B cell (primary cell): ENCODE data around the gene NKX6-2. TPM values are rescaled to one million over a fixed set of nuclear protein-coding genes. Genes with fewer than 3 reads are reported as not detected.

Experiments used
- ATAC-seq: fragments of 200-7000 bp; cut with Tn5 transposase; one replicate; pipeline ENCODE4 v1.10.0; 2021; ENCODE audit warnings: low read depth, mild to moderate bottlenecking, moderate number of reproducible peaks, moderate library complexity
- CTCF ChIA-PET: fragments of 350-600 bp; sonication (Branson Sonifier 250); formaldehyde crosslinking; loops from one replicate; lab custom pipeline; 2021; ENCODE audit warnings: antibody characterized with exemption, inconsistent platforms; lab: Charles Lee
- POLR2A ChIA-PET: fragments of 350-600 bp; sonication (Branson Sonifier 250); formaldehyde crosslinking; loops from one replicate; lab custom pipeline; 2021; ENCODE audit warnings: antibody characterized with exemption; lab: Charles Lee
- DNase-seq: peaks from one replicate; pipeline ENCODE4 v3.0.0; 2013
- H2AFZ ChIP-seq: 2 replicates; pipeline ENCODE4 v1.6.1; 2012; ENCODE audit warnings: mild to moderate bottlenecking, low read depth, low read length; ENCODE audit not compliant: insufficient read depth, poor library complexity, severe bottlenecking
- H3K27ac ChIP-seq, 2 donors: 1 replicate in 1 of 2; 2 replicates in 1 of 2; pipeline ENCODE4 v1.5.1; 2012 to 2013; ENCODE audit warnings: low read length in 2 of 2, mild to moderate bottlenecking in 2 of 2, moderate library complexity in 1 of 2
- H3K27me3 ChIP-seq, 4 experiments: fragments of 200-600 bp in 1 of 4; sonication (generic) in 1 of 4; replicated peaks in 1 of 4; 1 replicate in 2 of 4; 2 replicates in 2 of 4; pipeline versions ENCODE4 v1.6.1 to v1.7.0; 2013 to 2016; ENCODE audit warnings: low read length in 3 of 4, mild to moderate bottlenecking in 2 of 4, mixed read lengths in 1 of 4, moderate library complexity in 1 of 4; ENCODE audit not compliant: insufficient read depth in 4 of 4, control insufficient read depth in 3 of 4; ENCODE audit errors: control extremely low read depth in 1 of 4
- H3K36me3 ChIP-seq, 2 experiments: replicated peaks in 1 of 2; 1 replicate in 1 of 2; 2 replicates in 1 of 2; pipeline versions ENCODE4 v1.6.1 to v1.7.1; 2013; ENCODE audit warnings: low read length in 1 of 2; ENCODE audit not compliant: insufficient read depth in 2 of 2, control insufficient read depth in 1 of 2; ENCODE audit errors: control extremely low read depth in 1 of 2, extremely low read depth in 1 of 2
- H3K4me1 ChIP-seq, 2 donors: fragments of 200-600 bp in 1 of 2; sonication (generic) in 1 of 2; 1 replicate in 1 of 2; 2 replicates in 1 of 2; pipeline versions ENCODE4 v1.5.1 to v1.6.1; 2013 to 2017; ENCODE audit warnings: low read length in 2 of 2; ENCODE audit not compliant: control insufficient read depth in 2 of 2, insufficient read depth in 2 of 2
- H3K4me2 ChIP-seq: replicated peaks from 2 replicates; pipeline ENCODE3; 2012; ENCODE audit warnings: mild to moderate bottlenecking, low read depth, low read length; ENCODE audit not compliant: poor library complexity, severe bottlenecking
- H3K4me3 ChIP-seq, 5 experiments: fragments of 200-600 bp in 1 of 5; sonication (generic) in 1 of 5; 1 replicate in 3 of 5; 2 replicates in 2 of 5; pipeline versions ENCODE4 v1.5.1 to v1.7.0; 2011 to 2016; ENCODE audit warnings: low read length in 4 of 5, mild to moderate bottlenecking in 4 of 5, low read depth in 2 of 5, control low read depth in 1 of 5, moderate library complexity in 1 of 5; ENCODE audit not compliant: insufficient read depth in 1 of 5; ENCODE audit errors: control extremely low read depth in 1 of 5, extremely low read depth in 1 of 5
- H3K79me2 ChIP-seq: fragments of 200-600 bp; sonication (generic); one replicate; pipeline ENCODE4 v1.6.0; 2016; ENCODE audit warnings: low read length; ENCODE audit not compliant: control insufficient read depth, insufficient read depth
- H3K9ac ChIP-seq: fragments of 200-600 bp; sonication (generic); 2 replicates; pipeline ENCODE4 v1.6.1; 2017; ENCODE audit warnings: mild to moderate bottlenecking, low read length, moderate library complexity
- H3K9me3 ChIP-seq, 3 donors: one replicate each; pipeline versions ENCODE4 v1.6.1 to v1.7.1; 2013; ENCODE audit warnings: low read length in 2 of 3; ENCODE audit not compliant: control insufficient read depth in 2 of 3, insufficient read depth in 1 of 3; ENCODE audit errors: control extremely low read depth in 1 of 3
- H4K20me1 ChIP-seq: 2 replicates; pipeline ENCODE4 v1.6.0; 2012; ENCODE audit warnings: mild to moderate bottlenecking, low read length; ENCODE audit not compliant: insufficient read depth, control insufficient read depth, poor library complexity, severe bottlenecking
- H3K27ac Mint-ChIP-seq: one replicate; pipeline ENCODE4 v1.8.0; 2021; ENCODE audit warnings: mixed read lengths
- H3K27me3 Mint-ChIP-seq: one replicate; pipeline ENCODE4 v1.8.0; 2021; ENCODE audit warnings: mixed read lengths
- H3K4me1 Mint-ChIP-seq: one replicate; pipeline ENCODE4 v1.8.0; 2021; ENCODE audit warnings: mixed read lengths
- H3K4me3 Mint-ChIP-seq: one replicate; pipeline ENCODE4 v1.8.0; 2021; ENCODE audit warnings: mixed read lengths
- H3K9me3 Mint-ChIP-seq: one replicate; pipeline ENCODE4 v1.8.0; 2022; ENCODE audit warnings: mixed read lengths; ENCODE audit not compliant: insufficient read depth
- CTCF ChIP-seq: fragments of 200-600 bp; IDR thresholded peaks from one replicate; pipeline ENCODE4 v1.8.0; 2022; ENCODE audit warnings: antibody characterized with exemption, mild to moderate bottlenecking
- EZH2 ChIP-seq: IDR thresholded peaks from 2 replicates; pipeline ENCODE4 v1.6.1; 2012; ENCODE audit warnings: borderline replicate concordance, low read depth, mild to moderate bottlenecking, moderate library complexity, low read length; ENCODE audit not compliant: insufficient read depth, poor library complexity, severe bottlenecking
- WGBS: methylation state at CpG from one replicate; pipeline ENCODE4 v1.1.5; 2013; ENCODE audit warnings: missing lambda C conversion rate; ENCODE audit not compliant: insufficient coverage; 5-methylcytosine and 5-hydroxymethylcytosine counted together
- intact Hi-C: fragments of 100-400 bp; cut with micrococcal nuclease; formaldehyde crosslinking; loops from one replicate; pipeline ENCODE4 v1.10.0; 2022
- polyA plus RNA-seq: library from polyadenylated mRNA; depleted of rRNA; stranded (reverse); fragments of >200 nt; gene quantifications from 2 replicates; pipeline ENCODE4 v1.2.3, GENCODE V29; 2012
- total RNA-seq, 2 donors: library from RNA; stranded (reverse); fragments of 120-200 nt in 1 of 2; gene quantifications; 1 replicate in 1 of 2; 2 replicates in 1 of 2; pipeline versions ENCODE4 v1.2.3 to v1.2.4, GENCODE V29; 2013 to 2022

The NKX6-2 gene
- total and polyA plus RNA-seq, 2 donors (not counting 1 experiment from before 2014, with no cell fraction given), result not detected

- no peak overlapping the region for H3K27ac ChIP-seq
- H3K9me3 ChIP-seq, result no peaks in the 10 kb centered on the region
- intact Hi-C loops, result no loop called here
- POLR2A ChIA-PET, result no interaction called here
- no peak overlapping the region for H3K4me2 ChIP-seq
- 94% methylated on average over 11 of the region's 12 CpGs for WGBS
- no peak for DNase-seq
- H3K27me3 ChIP-seq, result no peaks in the 10 kb centered on the region
- Mint-ChIP-seq H3K4me3 (no peak overlapping the region), H3K9me3 (no peaks in the 10 kb centered on the region), H3K27ac (no peak overlapping the region), H3K4me1 (no peaks in the 10 kb centered on the region), H3K27me3 (no peaks in the 10 kb centered on the region)
- H3K4me1 ChIP-seq, result no peaks in the 10 kb centered on the region
- CTCF ChIA-PET, result no interaction called here
- no peak for ATAC-seq
- TF ChIP-seq EZH2, result no peak
- TF ChIP-seq CTCF, result no peak
- no peaks in the 10 kb centered on the region for H3K36me3 ChIP-seq
- no peaks in the 10 kb centered on the region for H3K79me2 ChIP-seq
- no peak overlapping the region for H3K9ac ChIP-seq
- H4K20me1 ChIP-seq, result peaks cover 35% of the 10 kb centered on the region
- H2AFZ ChIP-seq, result no peak overlapping the region
- no peak overlapping the region for H3K4me3 ChIP-seq
Measured at GRCh38 chr10:132742837-132743194, 43.1 kb downstream of the NKX6-2 start.

- no peak overlapping the region for H3K4me3 Mint-ChIP-seq
- Histone ChIP-seq H3K4me2 (no peak overlapping the region), H3K9ac (no peak overlapping the region), H2AFZ (no peak overlapping the region), H3K27ac (no peak overlapping the region), H4K20me1 (peaks cover 34% of the 10 kb centered on the region), H3K36me3 (no peaks in the 10 kb centered on the region), H3K9me3 (no peaks in the 10 kb centered on the region), H3K4me1 (no peaks in the 10 kb centered on the region), H3K4me3 (no peak overlapping the region), H3K27me3 (no peaks in the 10 kb centered on the region), H3K79me2 (no peaks in the 10 kb centered on the region)
- WGBS, result 96% methylated on average over 27 of the region's 27 CpGs
- POLR2A ChIA-PET, result no interaction called here
- CTCF ChIA-PET, result no interaction called here
- no peak overlapping the region for H3K27ac Mint-ChIP-seq
- no peaks in the 10 kb centered on the region for H3K9me3 Mint-ChIP-seq
- intact Hi-C loops, result no loop called here
- DNase-seq, result no peak
- no peak for TF ChIP-seq CTCF
- TF ChIP-seq EZH2, result no peak
- H3K4me1 Mint-ChIP-seq, result no peaks in the 10 kb centered on the region
- H3K27me3 Mint-ChIP-seq, result no peaks in the 10 kb centered on the region
- no peak for ATAC-seq
Measured at GRCh38 chr10:132742167-132742836, 43.6 kb downstream of the NKX6-2 start.
